GM23338 (cell line): ENCODE data around the gene CBX6. TPM values are rescaled to one million over a fixed set of nuclear protein-coding genes. Genes with fewer than 3 reads are reported as not detected.

Experiments used
- CREB1 ChIP-seq: fragments of 250-450 bp; sonication (Bioruptor Pico); IDR thresholded peaks from 2 replicates; pipeline ENCODE4 v1.5.0; 2020; ENCODE audit warnings: low read depth, mild to moderate bottlenecking, moderate library complexity
- ETS1 ChIP-seq: IDR thresholded peaks from 2 replicates; pipeline ENCODE4 v1.6.1; 2016; ENCODE audit warnings: antibody characterized with exemption
- EZH2phosphoT487 ChIP-seq: fragments of 200-600 bp; sonication (generic); IDR thresholded peaks from one replicate; pipeline ENCODE4 v1.8.1; 2018; ENCODE audit warnings: antibody characterized with exemption; ENCODE audit not compliant: unreplicated experiment
- JUNB ChIP-seq: IDR thresholded peaks from one replicate; pipeline ENCODE4 v1.6.1; 2016; ENCODE audit warnings: antibody characterized with exemption; ENCODE audit not compliant: unreplicated experiment
- REST ChIP-seq: IDR thresholded peaks from one replicate; pipeline ENCODE4 v1.6.1; 2018; ENCODE audit warnings: antibody characterized with exemption; ENCODE audit not compliant: unreplicated experiment
- STAT1 ChIP-seq: IDR thresholded peaks from one replicate; pipeline ENCODE4 v1.6.1; 2016; ENCODE audit warnings: antibody characterized with exemption; ENCODE audit not compliant: unreplicated experiment
- ZNF462 ChIP-seq: fragments of 250-450 bp; sonication (Bioruptor Pico); IDR thresholded peaks from 2 replicates; pipeline ENCODE4 v1.5.0; 2020; ENCODE audit warnings: mild to moderate bottlenecking, moderate library complexity
- polyA plus RNA-seq: library from polyadenylated mRNA; unstranded; fragments of >200 nt; fragmentation: Nextera tagmentation; extraction: Ambion mirVana; gene quantifications from 2 replicates; pipeline ENCODE4 v1.2.1, GENCODE V29; 2016
- total RNA-seq: library from RNA; depleted of rRNA; stranded (reverse); fragments of >200 nt; shearing (Covaris generic); gene quantifications from 2 replicates; pipeline ENCODE4 v1.2.3, GENCODE V29; 2014

CBX6 gene
- total and polyA plus RNA-seq, 2 experiments from 2014 or later = 18.5 to 23.0 TPM

GRCh38 chr22:38829485-38829884 lies 42.5 kb downstream of the CBX6 start (continued):
- no peak for TF ChIP-seq ZNF462
- no peak for TF ChIP-seq CREB1
- TF ChIP-seq STAT1 = no peak
- TF ChIP-seq REST = no peak
- no peak for TF ChIP-seq JUNB
- TF ChIP-seq EZH2phosphoT487 = no peak
- no peak for TF ChIP-seq ETS1
